ENCODE results near the gene POC5.

DNA sequence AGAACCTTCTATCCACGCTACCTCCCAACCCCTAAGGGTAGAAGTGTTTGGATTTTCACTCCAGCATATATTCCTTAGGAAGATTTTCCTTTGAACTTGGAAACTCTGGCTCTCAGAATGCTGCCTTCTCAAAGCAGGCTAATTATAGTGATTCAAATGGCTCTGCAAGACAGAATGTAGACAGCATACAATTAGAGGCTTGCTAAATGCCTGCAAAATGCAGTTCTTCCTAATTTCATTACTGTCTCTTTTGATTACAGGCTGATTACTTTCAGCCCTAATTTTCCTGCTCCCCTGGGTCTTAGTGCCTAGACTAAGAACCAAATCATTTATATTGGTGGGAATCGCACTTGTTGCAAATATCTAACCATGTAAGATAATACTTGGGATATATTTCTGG is 55.2 kb downstream of the POC5 start:
- TF ChIP-seq, protein P1, sequence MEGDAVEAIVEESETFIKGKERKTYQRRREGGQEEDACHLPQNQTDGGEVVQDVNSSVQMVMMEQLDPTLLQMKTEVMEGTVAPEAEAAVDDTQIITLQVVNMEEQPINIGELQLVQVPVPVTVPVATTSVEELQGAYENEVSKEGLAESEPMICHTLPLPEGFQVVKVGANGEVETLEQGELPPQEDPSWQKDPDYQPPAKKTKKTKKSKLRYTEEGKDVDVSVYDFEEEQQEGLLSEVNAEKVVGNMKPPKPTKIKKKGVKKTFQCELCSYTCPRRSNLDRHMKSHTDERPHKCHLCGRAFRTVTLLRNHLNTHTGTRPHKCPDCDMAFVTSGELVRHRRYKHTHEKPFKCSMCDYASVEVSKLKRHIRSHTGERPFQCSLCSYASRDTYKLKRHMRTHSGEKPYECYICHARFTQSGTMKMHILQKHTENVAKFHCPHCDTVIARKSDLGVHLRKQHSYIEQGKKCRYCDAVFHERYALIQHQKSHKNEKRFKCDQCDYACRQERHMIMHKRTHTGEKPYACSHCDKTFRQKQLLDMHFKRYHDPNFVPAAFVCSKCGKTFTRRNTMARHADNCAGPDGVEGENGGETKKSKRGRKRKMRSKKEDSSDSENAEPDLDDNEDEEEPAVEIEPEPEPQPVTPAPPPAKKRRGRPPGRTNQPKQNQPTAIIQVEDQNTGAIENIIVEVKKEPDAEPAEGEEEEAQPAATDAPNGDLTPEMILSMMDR (IDR thresholded peaks at IDR 0.05; ENCODE audit: borderline replicate concordance, extremely low read depth, low read length, poor library complexity, severe bottlenecking): no peak
- TF ChIP-seq EZH2 (IDR thresholded peaks at IDR 0.05; ENCODE audit: borderline replicate concordance, low read depth, low read length, severe bottlenecking): no peak

All from DND-41 (cell line).